ENCODE data around the gene AFP. TPM values are rescaled to one million over a fixed set of nuclear protein-coding genes. Genes with fewer than 3 reads are reported as not detected.

The AFP gene
- total and polyA plus RNA-seq, 2 of the 13 experiments (the other 11 are each of a cell fraction or from before 2014, with no cell fraction given), result 9,434 to 13,105 TPM

DNA sequence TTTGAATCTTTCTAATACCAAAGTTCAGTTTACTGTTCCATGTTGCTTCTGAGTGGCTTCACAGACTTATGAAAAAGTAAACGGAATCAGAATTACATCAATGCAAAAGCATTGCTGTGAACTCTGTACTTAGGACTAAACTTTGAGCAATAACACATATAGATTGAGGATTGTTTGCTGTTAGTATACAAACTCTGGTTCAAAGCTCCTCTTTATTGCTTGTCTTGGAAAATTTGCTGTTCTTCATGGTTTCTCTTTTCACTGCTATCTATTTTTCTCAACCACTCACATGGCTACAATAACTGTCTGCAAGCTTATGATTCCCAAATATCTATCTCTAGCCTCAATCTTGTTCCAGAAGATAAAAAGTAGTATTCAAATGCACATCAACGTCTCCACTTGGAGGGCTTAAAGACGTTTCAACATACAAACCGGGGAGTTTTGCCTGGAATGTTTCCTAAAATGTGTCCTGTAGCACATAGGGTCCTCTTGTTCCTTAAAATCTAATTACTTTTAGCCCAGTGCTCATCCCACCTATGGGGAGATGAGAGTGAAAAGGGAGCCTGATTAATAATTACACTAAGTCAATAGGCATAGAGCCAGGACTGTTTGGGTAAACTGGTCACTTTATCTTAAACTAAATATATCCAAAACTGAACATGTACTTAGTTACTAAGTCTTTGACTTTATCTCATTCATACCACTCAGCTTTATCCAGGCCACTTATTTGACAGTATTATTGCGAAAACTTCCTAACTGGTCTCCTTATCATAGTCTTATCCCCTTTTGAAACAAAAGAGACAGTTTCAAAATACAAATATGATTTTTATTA lies 3.6 kb upstream of the AFP start (continued):
- TF ChIP-seq HOXA9 (CRISPR knock-in tag; IDR thresholded peaks at IDR 0.05; ENCODE audit: borderline replicate concordance), result no peak
- TF ChIP-seq KLF12 (CRISPR knock-in tag; IDR thresholded peaks at IDR 0.05; ENCODE audit: borderline replicate concordance), result 0 out of 2 replicates have a peak, but pooled peaks have one; percentile 54
- TF ChIP-seq, protein P1, sequence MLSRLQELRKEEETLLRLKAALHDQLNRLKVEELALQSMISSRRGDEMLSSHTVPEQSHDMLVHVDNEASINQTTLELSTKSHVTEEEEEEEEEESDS (CRISPR knock-in tag; IDR thresholded peaks at IDR 0.05; ENCODE audit: borderline replicate concordance), result no peak
- TF ChIP-seq, protein P2, sequence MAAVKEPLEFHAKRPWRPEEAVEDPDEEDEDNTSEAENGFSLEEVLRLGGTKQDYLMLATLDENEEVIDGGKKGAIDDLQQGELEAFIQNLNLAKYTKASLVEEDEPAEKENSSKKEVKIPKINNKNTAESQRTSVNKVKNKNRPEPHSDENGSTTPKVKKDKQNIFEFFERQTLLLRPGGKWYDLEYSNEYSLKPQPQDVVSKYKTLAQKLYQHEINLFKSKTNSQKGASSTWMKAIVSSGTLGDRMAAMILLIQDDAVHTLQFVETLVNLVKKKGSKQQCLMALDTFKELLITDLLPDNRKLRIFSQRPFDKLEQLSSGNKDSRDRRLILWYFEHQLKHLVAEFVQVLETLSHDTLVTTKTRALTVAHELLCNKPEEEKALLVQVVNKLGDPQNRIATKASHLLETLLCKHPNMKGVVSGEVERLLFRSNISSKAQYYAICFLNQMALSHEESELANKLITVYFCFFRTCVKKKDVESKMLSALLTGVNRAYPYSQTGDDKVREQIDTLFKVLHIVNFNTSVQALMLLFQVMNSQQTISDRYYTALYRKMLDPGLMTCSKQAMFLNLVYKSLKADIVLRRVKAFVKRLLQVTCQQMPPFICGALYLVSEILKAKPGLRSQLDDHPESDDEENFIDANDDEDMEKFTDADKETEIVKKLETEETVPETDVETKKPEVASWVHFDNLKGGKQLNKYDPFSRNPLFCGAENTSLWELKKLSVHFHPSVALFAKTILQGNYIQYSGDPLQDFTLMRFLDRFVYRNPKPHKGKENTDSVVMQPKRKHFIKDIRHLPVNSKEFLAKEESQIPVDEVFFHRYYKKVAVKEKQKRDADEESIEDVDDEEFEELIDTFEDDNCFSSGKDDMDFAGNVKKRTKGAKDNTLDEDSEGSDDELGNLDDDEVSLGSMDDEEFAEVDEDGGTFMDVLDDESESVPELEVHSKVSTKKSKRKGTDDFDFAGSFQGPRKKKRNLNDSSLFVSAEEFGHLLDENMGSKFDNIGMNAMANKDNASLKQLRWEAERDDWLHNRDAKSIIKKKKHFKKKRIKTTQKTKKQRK (IDR thresholded peaks at IDR 0.05; ENCODE audit: low read length), result no peak
- TF ChIP-seq SNRNP70 (IDR thresholded peaks at IDR 0.05; ENCODE audit: low read depth, low read length), result no peak
- TF ChIP-seq, protein P3, sequence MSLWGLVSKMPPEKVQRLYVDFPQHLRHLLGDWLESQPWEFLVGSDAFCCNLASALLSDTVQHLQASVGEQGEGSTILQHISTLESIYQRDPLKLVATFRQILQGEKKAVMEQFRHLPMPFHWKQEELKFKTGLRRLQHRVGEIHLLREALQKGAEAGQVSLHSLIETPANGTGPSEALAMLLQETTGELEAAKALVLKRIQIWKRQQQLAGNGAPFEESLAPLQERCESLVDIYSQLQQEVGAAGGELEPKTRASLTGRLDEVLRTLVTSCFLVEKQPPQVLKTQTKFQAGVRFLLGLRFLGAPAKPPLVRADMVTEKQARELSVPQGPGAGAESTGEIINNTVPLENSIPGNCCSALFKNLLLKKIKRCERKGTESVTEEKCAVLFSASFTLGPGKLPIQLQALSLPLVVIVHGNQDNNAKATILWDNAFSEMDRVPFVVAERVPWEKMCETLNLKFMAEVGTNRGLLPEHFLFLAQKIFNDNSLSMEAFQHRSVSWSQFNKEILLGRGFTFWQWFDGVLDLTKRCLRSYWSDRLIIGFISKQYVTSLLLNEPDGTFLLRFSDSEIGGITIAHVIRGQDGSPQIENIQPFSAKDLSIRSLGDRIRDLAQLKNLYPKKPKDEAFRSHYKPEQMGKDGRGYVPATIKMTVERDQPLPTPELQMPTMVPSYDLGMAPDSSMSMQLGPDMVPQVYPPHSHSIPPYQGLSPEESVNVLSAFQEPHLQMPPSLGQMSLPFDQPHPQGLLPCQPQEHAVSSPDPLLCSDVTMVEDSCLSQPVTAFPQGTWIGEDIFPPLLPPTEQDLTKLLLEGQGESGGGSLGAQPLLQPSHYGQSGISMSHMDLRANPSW (CRISPR knock-in tag; IDR thresholded peaks at IDR 0.05; ENCODE audit: borderline replicate concordance), result peak; percentile 50; the same call in 1 of the 2 replicates
- TF ChIP-seq ZNF790 (CRISPR knock-in tag; IDR thresholded peaks at IDR 0.05; ENCODE audit: borderline replicate concordance), result no peak
- no peak for TF ChIP-seq HIVEP1 (CRISPR knock-in tag; IDR thresholded peaks at IDR 0.05)
- TF ChIP-seq, protein P4, sequence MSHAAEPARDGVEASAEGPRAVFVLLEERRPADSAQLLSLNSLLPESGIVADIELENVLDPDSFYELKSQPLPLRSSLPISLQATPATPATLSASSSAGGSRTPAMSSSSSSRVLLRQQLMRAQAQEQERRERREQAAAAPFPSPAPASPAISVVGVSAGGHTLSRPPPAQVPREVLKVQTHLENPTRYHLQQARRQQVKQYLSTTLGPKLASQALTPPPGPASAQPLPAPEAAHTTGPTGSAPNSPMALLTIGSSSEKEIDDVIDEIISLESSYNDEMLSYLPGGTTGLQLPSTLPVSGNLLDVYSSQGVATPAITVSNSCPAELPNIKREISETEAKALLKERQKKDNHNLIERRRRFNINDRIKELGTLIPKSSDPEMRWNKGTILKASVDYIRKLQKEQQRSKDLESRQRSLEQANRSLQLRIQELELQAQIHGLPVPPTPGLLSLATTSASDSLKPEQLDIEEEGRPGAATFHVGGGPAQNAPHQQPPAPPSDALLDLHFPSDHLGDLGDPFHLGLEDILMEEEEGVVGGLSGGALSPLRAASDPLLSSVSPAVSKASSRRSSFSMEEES (CRISPR knock-in tag; IDR thresholded peaks at IDR 0.05), result peak; percentile 70
- no peak for TF ChIP-seq IKZF1 (IDR thresholded peaks at IDR 0.05)
- TF ChIP-seq, protein P5, sequence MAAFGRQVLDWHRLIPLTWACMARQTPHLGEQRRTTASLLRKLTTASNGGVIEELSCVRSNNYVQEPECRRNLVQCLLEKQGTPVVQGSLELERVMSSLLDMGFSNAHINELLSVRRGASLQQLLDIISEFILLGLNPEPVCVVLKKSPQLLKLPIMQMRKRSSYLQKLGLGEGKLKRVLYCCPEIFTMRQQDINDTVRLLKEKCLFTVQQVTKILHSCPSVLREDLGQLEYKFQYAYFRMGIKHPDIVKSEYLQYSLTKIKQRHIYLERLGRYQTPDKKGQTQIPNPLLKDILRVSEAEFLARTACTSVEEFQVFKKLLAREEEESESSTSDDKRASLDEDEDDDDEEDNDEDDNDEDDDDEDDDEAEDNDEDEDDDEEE (CRISPR knock-in tag; IDR thresholded peaks at IDR 0.05), result no peak
- TF ChIP-seq, protein P6, sequence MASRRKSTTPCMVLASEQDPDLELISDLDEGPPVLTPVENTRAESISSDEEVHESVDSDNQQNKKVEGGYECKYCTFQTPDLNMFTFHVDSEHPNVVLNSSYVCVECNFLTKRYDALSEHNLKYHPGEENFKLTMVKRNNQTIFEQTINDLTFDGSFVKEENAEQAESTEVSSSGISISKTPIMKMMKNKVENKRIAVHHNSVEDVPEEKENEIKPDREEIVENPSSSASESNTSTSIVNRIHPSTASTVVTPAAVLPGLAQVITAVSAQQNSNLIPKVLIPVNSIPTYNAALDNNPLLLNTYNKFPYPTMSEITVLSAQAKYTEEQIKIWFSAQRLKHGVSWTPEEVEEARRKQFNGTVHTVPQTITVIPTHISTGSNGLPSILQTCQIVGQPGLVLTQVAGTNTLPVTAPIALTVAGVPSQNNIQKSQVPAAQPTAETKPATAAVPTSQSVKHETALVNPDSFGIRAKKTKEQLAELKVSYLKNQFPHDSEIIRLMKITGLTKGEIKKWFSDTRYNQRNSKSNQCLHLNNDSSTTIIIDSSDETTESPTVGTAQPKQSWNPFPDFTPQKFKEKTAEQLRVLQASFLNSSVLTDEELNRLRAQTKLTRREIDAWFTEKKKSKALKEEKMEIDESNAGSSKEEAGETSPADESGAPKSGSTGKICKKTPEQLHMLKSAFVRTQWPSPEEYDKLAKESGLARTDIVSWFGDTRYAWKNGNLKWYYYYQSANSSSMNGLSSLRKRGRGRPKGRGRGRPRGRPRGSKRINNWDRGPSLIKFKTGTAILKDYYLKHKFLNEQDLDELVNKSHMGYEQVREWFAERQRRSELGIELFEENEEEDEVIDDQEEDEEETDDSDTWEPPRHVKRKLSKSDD (CRISPR knock-in tag; IDR thresholded peaks at IDR 0.05; ENCODE audit: low read depth), result no peak
- TF ChIP-seq, protein P7, sequence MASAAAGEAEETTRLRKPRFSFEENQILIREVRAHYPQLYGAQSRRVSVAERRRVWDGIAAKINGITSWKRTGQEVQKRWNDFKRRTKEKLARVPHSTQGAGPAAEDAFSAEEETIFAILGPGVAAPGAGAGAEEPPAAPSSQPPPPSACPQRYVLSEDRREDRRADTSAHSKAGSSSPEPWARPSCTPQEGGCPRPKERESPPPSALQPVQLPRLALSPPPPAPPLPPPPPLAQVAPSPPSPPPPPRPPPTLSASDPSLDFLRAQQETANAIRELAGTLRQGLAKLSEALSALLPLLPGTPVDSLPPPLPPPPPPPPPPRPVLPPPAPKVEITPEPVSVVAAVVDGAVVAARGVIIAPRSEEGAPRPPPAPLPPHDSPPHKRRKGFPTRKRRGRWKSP (CRISPR knock-in tag; IDR thresholded peaks at IDR 0.05), result no peak
